ENCODE measurements around the gene GGA2.
"Not testable (repeated sequence)": the region's sequence is repeated elsewhere in the genome, so short reads cannot be mapped to it uniquely, and the experiment has no call there.

GRCh38 chr16:23483492-23483891 is 26.8 kb downstream of the GGA2 start:
- not testable (repeated sequence) for TF ChIP-seq POLR2A, CTCF (IDR thresholded peaks at IDR 0.05)

Measured in esophagus squamous epithelium (tissue), 4 donors.